ENCODE data around the gene ST8SIA4. TPM values are rescaled to one million over a fixed set of nuclear protein-coding genes. Genes with fewer than 3 reads are reported as not detected.

Gene ST8SIA4
- total and polyA plus RNA-seq, 10 of the 15 experiments (the other 5 are each of a cell fraction or from before 2014, with no cell fraction given): 4.4 to 30.9 (median 19.5) TPM

GRCh38 chr5:100902440-100903038 is 543 bp downstream of the ST8SIA4 start (continued):
- TF ChIP-seq BHLHE40 (IDR thresholded peaks at IDR 0.05; ENCODE audit: borderline replicate concordance in 1 of 2, low read depth in 2 of 2, low read length in 1 of 2): no peak
- TF ChIP-seq POU2F2 (IDR thresholded peaks at IDR 0.05; ENCODE audit: borderline replicate concordance, low read depth, low read length): peak; percentile 49; the same call in 1 of the 3 replicates
- no peak for TF ChIP-seq CHD1 (IDR thresholded peaks at IDR 0.05; ENCODE audit: low read depth, low read length)
- no peak for TF ChIP-seq CHD4 (IDR thresholded peaks at IDR 0.05)
- TF ChIP-seq, protein P1, sequence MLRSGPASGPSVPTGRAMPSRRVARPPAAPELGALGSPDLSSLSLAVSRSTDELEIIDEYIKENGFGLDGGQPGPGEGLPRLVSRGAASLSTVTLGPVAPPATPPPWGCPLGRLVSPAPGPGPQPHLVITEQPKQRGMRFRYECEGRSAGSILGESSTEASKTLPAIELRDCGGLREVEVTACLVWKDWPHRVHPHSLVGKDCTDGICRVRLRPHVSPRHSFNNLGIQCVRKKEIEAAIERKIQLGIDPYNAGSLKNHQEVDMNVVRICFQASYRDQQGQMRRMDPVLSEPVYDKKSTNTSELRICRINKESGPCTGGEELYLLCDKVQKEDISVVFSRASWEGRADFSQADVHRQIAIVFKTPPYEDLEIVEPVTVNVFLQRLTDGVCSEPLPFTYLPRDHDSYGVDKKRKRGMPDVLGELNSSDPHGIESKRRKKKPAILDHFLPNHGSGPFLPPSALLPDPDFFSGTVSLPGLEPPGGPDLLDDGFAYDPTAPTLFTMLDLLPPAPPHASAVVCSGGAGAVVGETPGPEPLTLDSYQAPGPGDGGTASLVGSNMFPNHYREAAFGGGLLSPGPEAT (IDR thresholded peaks at IDR 0.05; ENCODE audit: low read depth): no peak
- TF ChIP-seq, protein P2, sequence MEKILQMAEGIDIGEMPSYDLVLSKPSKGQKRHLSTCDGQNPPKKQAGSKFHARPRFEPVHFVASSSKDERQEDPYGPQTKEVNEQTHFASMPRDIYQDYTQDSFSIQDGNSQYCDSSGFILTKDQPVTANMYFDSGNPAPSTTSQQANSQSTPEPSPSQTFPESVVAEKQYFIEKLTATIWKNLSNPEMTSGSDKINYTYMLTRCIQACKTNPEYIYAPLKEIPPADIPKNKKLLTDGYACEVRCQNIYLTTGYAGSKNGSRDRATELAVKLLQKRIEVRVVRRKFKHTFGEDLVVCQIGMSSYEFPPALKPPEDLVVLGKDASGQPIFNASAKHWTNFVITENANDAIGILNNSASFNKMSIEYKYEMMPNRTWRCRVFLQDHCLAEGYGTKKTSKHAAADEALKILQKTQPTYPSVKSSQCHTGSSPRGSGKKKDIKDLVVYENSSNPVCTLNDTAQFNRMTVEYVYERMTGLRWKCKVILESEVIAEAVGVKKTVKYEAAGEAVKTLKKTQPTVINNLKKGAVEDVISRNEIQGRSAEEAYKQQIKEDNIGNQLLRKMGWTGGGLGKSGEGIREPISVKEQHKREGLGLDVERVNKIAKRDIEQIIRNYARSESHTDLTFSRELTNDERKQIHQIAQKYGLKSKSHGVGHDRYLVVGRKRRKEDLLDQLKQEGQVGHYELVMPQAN (conservative IDR thresholded peaks at IDR 0.05): no peak
- TF ChIP-seq E4F1 (IDR thresholded peaks at IDR 0.05; ENCODE audit: borderline replicate concordance, partially characterized antibody): no peak
- TF ChIP-seq RAD21 (IDR thresholded peaks at IDR 0.05; ENCODE audit: insufficient read depth, low read depth, low read length): no peak
- TF ChIP-seq TAF1 (IDR thresholded peaks at IDR 0.05; ENCODE audit: borderline replicate concordance, low read depth, low read length): peak; percentile 23; the same call in 1 of the 2 replicates
- TF ChIP-seq ETV6 (conservative IDR thresholded peaks at IDR 0.05 in 1 of 2, IDR thresholded peaks at IDR 0.05 in 1 of 2; ENCODE audit: borderline replicate concordance in 1 of 2, low read depth in 1 of 2): no peak
- no peak; the same call in 1 of the 2 replicates for TF ChIP-seq BACH1 (IDR thresholded peaks at IDR 0.05; ENCODE audit: borderline replicate concordance)
- TF ChIP-seq KLF5 (IDR thresholded peaks at IDR 0.05; ENCODE audit: partially characterized antibody): no peak
- TF ChIP-seq, protein P3, sequence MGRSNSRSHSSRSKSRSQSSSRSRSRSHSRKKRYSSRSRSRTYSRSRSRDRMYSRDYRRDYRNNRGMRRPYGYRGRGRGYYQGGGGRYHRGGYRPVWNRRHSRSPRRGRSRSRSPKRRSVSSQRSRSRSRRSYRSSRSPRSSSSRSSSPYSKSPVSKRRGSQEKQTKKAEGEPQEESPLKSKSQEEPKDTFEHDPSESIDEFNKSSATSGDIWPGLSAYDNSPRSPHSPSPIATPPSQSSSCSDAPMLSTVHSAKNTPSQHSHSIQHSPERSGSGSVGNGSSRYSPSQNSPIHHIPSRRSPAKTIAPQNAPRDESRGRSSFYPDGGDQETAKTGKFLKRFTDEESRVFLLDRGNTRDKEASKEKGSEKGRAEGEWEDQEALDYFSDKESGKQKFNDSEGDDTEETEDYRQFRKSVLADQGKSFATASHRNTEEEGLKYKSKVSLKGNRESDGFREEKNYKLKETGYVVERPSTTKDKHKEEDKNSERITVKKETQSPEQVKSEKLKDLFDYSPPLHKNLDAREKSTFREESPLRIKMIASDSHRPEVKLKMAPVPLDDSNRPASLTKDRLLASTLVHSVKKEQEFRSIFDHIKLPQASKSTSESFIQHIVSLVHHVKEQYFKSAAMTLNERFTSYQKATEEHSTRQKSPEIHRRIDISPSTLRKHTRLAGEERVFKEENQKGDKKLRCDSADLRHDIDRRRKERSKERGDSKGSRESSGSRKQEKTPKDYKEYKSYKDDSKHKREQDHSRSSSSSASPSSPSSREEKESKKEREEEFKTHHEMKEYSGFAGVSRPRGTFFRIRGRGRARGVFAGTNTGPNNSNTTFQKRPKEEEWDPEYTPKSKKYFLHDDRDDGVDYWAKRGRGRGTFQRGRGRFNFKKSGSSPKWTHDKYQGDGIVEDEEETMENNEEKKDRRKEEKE (IDR thresholded peaks at IDR 0.05): no peak
- TF ChIP-seq FOS (IDR thresholded peaks at IDR 0.05; ENCODE audit: borderline replicate concordance, extremely low read depth, insufficient read length): no peak
- TF ChIP-seq MYC (IDR thresholded peaks at IDR 0.05; ENCODE audit: insufficient read depth, insufficient read length, insufficient replicate concordance, low read length, severe bottlenecking): no peak
- no peak for TF ChIP-seq CEBPB (IDR thresholded peaks at IDR 0.05; ENCODE audit: borderline replicate concordance in 1 of 2, low read depth in 2 of 2, low read length in 2 of 2)
- TF ChIP-seq PML (IDR thresholded peaks at IDR 0.05; ENCODE audit: low read length): no peak
- TF ChIP-seq YBX1 (IDR thresholded peaks at IDR 0.05): no peak
- TF ChIP-seq SMARCA5 (IDR thresholded peaks at IDR 0.05): no peak
- no peak for TF ChIP-seq IRF4 (IDR thresholded peaks at IDR 0.05; ENCODE audit: low read depth, low read length)

All from GM12878 (cell line).